Measurements from ENCODE around the gene TMPRSS6. TPM values are rescaled to one million over a fixed set of nuclear protein-coding genes. Genes with fewer than 3 reads are reported as not detected.

TMPRSS6 gene
- total RNA-seq, 1 donor, result not detected

DNA sequence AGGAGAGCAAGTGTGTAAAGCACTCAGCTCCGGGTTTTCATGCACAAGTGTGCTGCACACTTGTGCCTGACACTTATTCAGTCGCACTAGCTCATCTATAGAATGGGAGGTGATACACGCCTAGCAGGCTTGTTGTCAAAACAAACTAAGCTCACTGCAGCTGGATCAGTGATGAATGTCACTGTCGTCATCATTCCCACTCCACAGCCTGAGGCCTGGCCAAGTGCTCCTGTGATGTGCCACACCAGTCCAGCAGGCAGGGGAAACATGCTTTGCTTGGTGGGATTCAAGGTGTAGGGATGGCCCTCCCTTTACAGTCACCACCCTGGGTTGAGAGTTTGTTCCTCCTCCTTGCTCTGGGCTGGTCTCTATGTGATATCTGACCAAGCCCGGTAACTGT lies 83.2 kb downstream of the TMPRSS6 start:
- TF ChIP-seq, protein P1, sequence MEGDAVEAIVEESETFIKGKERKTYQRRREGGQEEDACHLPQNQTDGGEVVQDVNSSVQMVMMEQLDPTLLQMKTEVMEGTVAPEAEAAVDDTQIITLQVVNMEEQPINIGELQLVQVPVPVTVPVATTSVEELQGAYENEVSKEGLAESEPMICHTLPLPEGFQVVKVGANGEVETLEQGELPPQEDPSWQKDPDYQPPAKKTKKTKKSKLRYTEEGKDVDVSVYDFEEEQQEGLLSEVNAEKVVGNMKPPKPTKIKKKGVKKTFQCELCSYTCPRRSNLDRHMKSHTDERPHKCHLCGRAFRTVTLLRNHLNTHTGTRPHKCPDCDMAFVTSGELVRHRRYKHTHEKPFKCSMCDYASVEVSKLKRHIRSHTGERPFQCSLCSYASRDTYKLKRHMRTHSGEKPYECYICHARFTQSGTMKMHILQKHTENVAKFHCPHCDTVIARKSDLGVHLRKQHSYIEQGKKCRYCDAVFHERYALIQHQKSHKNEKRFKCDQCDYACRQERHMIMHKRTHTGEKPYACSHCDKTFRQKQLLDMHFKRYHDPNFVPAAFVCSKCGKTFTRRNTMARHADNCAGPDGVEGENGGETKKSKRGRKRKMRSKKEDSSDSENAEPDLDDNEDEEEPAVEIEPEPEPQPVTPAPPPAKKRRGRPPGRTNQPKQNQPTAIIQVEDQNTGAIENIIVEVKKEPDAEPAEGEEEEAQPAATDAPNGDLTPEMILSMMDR (IDR thresholded peaks at IDR 0.05; ENCODE audit: extremely low read depth, low read depth, low read length), result no peak
- no peak overlapping the region for H3K4me3 ChIP-seq (ENCODE audit: insufficient read depth, low read length)
- H3K36me3 ChIP-seq (ENCODE audit: insufficient read depth, low read length), result peaks cover 24% of the 10 kb centered on the region
- H4K20me1 ChIP-seq (ENCODE audit: insufficient read depth, low read length), result peaks cover 17% of the 10 kb centered on the region
- DNase-seq (ENCODE audit: insufficient read length, low spot score, missing footprints), result peak; percentile 85
- H3K4me1 ChIP-seq (ENCODE audit: insufficient read depth, low read length), result no peaks in the 10 kb centered on the region
- H3K79me2 ChIP-seq (ENCODE audit: insufficient read depth, low read length), result no peaks in the 10 kb centered on the region
- no peak overlapping the region for H3K4me2 ChIP-seq (ENCODE audit: insufficient read depth, low read length)
- H3K27ac ChIP-seq (ENCODE audit: low read depth, low read length), result no peak overlapping the region
- no peak overlapping the region for H2AFZ ChIP-seq (ENCODE audit: low read length)
- H3K9me3 ChIP-seq (ENCODE audit: low read depth, low read length), result no peaks in the 10 kb centered on the region
- no peaks in the 10 kb centered on the region for H3K27me3 ChIP-seq (ENCODE audit: insufficient read depth, low read length)

DNA sequence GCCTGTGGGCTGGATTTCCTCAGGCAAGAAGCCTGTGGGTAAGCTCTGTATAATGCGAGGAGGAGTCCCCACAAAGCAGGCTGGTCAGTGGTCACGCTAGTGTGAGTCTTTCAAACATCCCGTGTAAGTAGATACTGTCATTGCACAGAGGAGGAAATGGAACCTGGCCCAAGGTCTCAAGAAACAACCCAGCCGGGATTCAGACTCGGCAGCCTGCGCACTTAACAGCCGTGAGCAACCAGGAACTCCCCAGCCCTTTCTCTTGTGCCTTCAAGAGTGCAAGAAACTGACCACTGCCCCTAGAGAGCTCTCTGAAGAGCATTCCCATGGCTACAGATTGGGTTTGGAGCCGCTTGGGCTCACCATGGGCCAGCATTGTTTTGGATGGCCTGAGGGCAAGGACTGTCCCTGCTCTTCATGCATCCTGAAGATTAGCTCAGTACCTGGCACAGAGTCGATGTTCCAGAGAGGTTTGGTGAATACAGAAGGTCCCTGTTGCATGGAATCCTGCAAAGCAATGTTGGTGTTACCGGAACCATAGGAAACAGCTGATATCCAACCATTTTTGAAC lies 83.9 kb downstream of the TMPRSS6 start:
- no peak overlapping the region for H3K4me3 ChIP-seq (ENCODE audit: insufficient read depth, low read length)
- TF ChIP-seq, protein P1 (IDR thresholded peaks at IDR 0.05; ENCODE audit: extremely low read depth, low read depth, low read length), result no peak
- H4K20me1 ChIP-seq (ENCODE audit: insufficient read depth, low read length), result peaks cover 17% of the 10 kb centered on the region
- H3K9me3 ChIP-seq (ENCODE audit: low read depth, low read length), result no peaks in the 10 kb centered on the region
- H3K79me2 ChIP-seq (ENCODE audit: insufficient read depth, low read length), result peaks cover 3% of the 10 kb centered on the region
- H3K27ac ChIP-seq (ENCODE audit: low read depth, low read length), result no peak overlapping the region
- no peaks in the 10 kb centered on the region for H3K4me1 ChIP-seq (ENCODE audit: insufficient read depth, low read length)
- DNase-seq (ENCODE audit: insufficient read length, low spot score, missing footprints), result peak; percentile 87
- peaks cover 24% of the 10 kb centered on the region for H3K36me3 ChIP-seq (ENCODE audit: insufficient read depth, low read length)
- no peaks in the 10 kb centered on the region for H3K27me3 ChIP-seq (ENCODE audit: insufficient read depth, low read length)
- H3K4me2 ChIP-seq (ENCODE audit: insufficient read depth, low read length), result no peak overlapping the region
- no peak overlapping the region for H2AFZ ChIP-seq (ENCODE audit: low read length)

DNA sequence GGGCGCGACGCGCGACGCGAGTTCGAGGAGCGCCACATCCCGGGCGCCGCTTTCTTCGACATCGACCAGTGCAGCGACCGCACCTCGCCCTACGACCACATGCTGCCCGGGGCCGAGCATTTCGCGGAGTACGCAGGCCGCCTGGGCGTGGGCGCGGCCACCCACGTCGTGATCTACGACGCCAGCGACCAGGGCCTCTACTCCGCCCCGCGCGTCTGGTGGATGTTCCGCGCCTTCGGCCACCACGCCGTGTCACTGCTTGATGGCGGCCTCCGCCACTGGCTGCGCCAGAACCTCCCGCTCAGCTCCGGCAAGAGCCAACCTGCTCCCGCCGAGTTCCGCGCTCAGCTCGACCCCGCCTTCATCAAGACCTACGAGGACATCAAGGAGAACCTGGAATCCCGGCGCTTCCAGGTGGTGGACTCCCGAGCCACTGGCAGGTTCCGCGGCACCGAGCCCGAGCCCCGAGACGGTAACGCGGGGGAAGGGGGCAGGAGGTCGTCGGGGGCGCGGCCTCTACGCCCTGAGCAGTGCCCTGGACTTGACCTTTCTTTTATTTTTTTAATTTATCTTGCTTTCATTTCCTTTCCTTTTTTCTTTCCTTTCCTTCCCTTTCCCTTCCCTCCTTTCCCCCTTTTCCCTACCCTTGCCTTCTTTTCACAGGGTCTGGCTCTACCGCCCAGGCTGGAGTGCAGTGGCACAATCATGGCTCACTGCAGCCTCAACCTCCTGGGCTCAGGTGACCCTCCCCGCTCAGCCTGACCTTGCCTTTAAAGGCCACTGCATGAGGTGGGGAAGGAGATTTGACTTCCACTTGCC lies 85.0 kb downstream of the TMPRSS6 start:
- peaks cover 24% of the 10 kb centered on the region for H3K36me3 ChIP-seq (ENCODE audit: insufficient read depth, low read length)
- peaks cover 5% of the 10 kb centered on the region for H3K79me2 ChIP-seq (ENCODE audit: insufficient read depth, low read length)
- H3K27ac ChIP-seq (ENCODE audit: low read depth, low read length), result no peak overlapping the region
- peak; percentile 43 for DNase-seq (ENCODE audit: insufficient read length, low spot score, missing footprints)
- TF ChIP-seq, protein P1 (IDR thresholded peaks at IDR 0.05; ENCODE audit: extremely low read depth, low read depth, low read length), result no peak
- no peak overlapping the region for H2AFZ ChIP-seq (ENCODE audit: low read length)
- no peak overlapping the region for H3K4me2 ChIP-seq (ENCODE audit: insufficient read depth, low read length)
- H3K4me3 ChIP-seq (ENCODE audit: insufficient read depth, low read length), result no peak overlapping the region
- H3K9me3 ChIP-seq (ENCODE audit: low read depth, low read length), result no peaks in the 10 kb centered on the region
- peaks cover 5% of the 10 kb centered on the region for H3K4me1 ChIP-seq (ENCODE audit: insufficient read depth, low read length)
- H4K20me1 ChIP-seq (ENCODE audit: insufficient read depth, low read length), result peaks cover 17% of the 10 kb centered on the region
- no peaks in the 10 kb centered on the region for H3K27me3 ChIP-seq (ENCODE audit: insufficient read depth, low read length)

DNA sequence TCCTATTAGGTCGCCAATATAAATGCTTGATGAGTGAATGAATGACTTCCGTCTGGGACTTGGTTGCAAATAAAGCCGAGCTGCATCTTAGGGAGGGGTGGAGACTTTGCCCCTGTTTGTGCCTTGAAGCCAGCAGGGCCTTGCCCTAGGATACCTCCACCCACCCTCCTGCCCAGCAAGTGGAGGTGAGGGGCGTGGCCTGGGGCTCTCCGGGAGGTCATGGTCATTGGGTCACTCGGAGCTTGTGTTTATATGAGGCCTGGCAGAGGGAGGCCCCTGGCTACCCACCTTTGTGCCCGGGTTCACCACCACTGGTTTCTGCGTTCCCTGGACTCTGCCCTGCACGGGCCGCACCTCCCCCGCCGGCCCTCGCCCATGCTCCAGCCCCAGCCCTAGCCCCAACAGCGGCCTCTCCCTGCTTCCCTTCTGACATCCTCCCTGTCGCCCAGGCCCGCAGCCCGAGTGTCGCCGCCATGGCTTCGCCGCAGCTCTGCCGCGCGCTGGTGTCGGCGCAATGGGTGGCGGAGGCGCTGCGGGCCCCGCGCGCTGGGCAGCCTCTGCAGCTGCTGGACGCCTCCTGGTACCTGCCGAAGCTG lies 85.7 kb downstream of the TMPRSS6 start:
- TF ChIP-seq, protein P1 (IDR thresholded peaks at IDR 0.05; ENCODE audit: extremely low read depth, low read depth, low read length), result no peak
- peaks cover 5% of the 10 kb centered on the region for H3K79me2 ChIP-seq (ENCODE audit: insufficient read depth, low read length)
- H3K4me3 ChIP-seq (ENCODE audit: insufficient read depth, low read length), result no peak overlapping the region
- H4K20me1 ChIP-seq (ENCODE audit: insufficient read depth, low read length), result peaks cover 17% of the 10 kb centered on the region
- peak; percentile 73 for DNase-seq (ENCODE audit: insufficient read length, low spot score, missing footprints)
- H3K4me1 ChIP-seq (ENCODE audit: insufficient read depth, low read length), result peaks cover 5% of the 10 kb centered on the region
- no peaks in the 10 kb centered on the region for H3K27me3 ChIP-seq (ENCODE audit: insufficient read depth, low read length)
- no peak overlapping the region for H3K4me2 ChIP-seq (ENCODE audit: insufficient read depth, low read length)
- no peak overlapping the region for H2AFZ ChIP-seq (ENCODE audit: low read length)
- peaks cover 24% of the 10 kb centered on the region for H3K36me3 ChIP-seq (ENCODE audit: insufficient read depth, low read length)
- no peak overlapping the region for H3K27ac ChIP-seq (ENCODE audit: low read depth, low read length)
- no peaks in the 10 kb centered on the region for H3K9me3 ChIP-seq (ENCODE audit: low read depth, low read length)
